ENCODE measurements around the gene FTCD. TPM values are rescaled to one million over a fixed set of nuclear protein-coding genes. Genes with fewer than 3 reads are reported as not detected.
"Not testable (repeated sequence)": the region's sequence is repeated elsewhere in the genome, so short reads cannot be mapped to it uniquely, and the experiment has no call there.

Gene FTCD
- 1.1 TPM for polyA plus RNA-seq (2013, experiment 1 of 2; ENCODE audit: insufficient read length)
- polyA plus RNA-seq (2013, experiment 2 of 2; ENCODE audit: insufficient read length): 1.6 TPM

DNA sequence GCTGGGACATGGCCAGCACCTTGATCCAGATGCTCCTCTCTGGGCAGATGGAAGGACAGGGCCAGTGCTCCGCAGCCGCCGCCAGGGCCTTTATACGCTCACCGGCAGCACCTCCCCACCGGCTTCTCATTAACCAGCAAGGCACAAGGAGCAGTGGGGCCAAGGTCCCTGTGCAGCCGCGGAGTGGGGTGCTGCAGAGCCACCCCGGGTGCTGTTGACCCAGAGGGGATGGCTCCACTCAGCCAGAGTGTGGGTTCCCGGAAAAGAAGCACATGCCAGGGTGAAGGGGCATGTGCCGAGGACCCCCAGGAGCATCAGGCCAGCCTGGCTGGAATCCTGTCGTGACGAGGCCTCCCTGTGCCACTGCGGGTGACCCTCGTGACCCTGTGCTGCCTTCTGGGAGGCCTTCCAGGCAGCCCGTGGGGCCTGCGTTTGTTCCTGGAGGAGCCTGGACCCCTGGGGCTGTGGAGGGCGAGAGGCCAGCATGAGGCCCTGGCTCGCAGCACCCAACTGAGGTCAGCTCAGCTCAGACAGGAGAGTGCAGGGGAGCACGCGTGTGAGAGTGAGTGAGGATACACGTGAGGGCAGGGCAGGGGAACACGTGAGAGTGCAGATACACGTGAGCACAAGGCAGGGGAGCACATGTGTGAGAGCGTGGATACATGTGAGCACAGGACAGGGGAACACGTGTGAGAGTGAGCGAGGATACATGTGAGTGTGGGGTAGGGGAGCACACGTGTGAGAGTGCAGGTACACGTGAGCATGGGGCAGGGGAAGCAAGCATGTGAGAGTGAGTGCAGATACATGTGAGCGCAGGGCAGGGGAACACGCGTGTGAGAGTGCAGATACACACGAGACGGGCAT lies at the start of gene FTCD:
Gene FTCD (minus strand): TSS at position 66 of the 864 bp plus-strand sequence. CDS start 56 bp downstream, at position 10.
- DNase-seq: no peak

- no peak for DNase-seq
Measured at GRCh38 chr21:46205166-46205565, 49.8 kb upstream of the FTCD start.

GRCh38 chr21:46203203-46203600 lies 47.8 kb upstream of the FTCD start:
- DNase-seq: no peak

DNA sequence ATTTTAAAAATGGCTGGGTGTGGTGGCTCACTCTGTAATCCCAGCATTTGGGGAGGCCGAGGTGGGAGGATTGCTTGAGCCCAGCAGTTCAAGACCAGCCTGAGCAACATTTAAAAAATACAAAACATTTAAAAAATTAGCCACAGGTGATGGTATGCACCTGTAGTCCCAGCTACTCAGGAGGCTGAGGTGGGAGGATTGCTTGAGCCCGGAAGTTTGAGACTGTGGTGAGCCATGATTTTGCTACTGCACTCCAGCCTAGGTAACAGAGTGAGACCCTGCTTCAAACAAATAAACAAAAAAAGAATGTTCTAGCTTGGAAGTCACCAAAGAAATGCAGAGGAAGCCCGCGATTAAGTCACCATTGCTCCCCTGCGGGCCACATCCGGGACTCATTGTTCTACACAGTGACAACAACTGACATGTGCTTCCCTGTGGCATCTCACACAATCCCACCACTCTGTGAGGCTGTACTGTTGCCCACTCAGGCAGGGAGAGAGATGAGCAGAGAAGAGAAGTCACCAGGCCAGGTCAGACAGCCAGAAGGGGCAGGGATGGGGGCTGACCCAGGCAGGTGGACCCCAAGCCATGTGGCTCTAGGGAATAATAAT lies 47.3 kb upstream of the FTCD start:
- DNase-seq: no peak

GRCh38 chr21:46200877-46201803 lies 45.8 kb upstream of the FTCD start:
- DNase-seq: not testable (repeated sequence)

GRCh38 chr21:46199436-46200373 lies 44.3 kb upstream of the FTCD start:
- DNase-seq: no peak

- no peak for DNase-seq
Measured at GRCh38 chr21:46196733-46197132, 41.4 kb upstream of the FTCD start.

GRCh38 chr21:46195595-46196195 lies 40.3 kb upstream of the FTCD start:
- DNase-seq: no peak

- DNase-seq: no peak
Measured at GRCh38 chr21:46194374-46195334, 39.3 kb upstream of the FTCD start.

GRCh38 chr21:46193829-46194373 lies 38.5 kb upstream of the FTCD start:
- DNase-seq: no peak

DNA sequence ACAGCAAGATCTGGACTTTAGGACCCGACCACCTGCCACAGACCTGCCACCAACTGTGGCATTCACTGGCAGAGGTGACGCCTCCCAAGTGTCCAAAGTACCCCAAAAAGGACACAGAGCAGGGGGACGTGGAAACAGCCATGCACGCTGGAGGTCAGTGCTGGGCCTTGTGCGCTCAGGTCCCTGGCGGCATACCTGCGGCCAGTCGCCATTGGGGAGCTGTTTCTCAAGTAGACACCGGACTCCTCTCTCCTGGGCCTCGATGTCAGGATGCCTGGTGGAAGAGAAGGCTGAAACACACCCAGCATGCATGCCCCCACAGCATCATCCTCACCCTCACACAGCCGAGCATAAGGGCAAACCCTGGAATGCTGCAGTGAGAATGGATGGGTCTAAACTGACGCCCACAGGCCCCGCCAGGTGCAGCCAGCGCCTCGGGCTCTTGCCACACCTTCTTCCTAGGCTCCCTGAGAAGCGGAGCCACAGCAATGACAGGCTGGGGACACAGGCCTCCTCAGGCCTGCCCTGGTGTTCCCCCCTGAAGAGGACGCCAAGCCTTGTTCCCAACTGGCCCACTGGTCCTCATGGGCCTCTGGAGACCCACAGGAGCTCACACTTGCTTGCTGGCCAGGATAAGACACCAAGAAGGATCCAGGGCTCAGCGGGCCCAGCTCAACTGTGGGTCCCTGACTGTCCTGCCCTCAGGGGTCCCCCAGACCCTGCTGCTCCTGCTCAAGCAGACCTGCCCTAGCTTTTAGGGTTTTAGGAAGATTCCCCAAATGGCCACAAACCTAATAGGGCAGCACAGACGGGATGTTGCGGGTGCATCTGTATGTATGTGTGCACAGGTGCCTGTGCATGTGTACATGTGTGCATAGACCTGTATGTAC lies 36.6 kb upstream of the FTCD start:
- DNase-seq: no peak

GRCh38 chr21:46191257-46191685 lies 35.9 kb upstream of the FTCD start:
- DNase-seq: peak; percentile 66

GRCh38 chr21:46190491-46191131 lies 35.2 kb upstream of the FTCD start:
- DNase-seq: no peak

- DNase-seq: no peak
Measured at GRCh38 chr21:46189959-46190490, 34.6 kb upstream of the FTCD start.

- DNase-seq: peak; percentile 55
Measured at GRCh38 chr21:46189213-46189958, 34.0 kb upstream of the FTCD start.

Measured in fibroblast of skin of abdomen (primary cell).